ENCODE measurements around the gene PAPOLA. TPM values are rescaled to one million over a fixed set of nuclear protein-coding genes. Genes with fewer than 3 reads are reported as not detected.

PAPOLA gene
- total and polyA plus RNA-seq, 2 of the 4 experiments (the other 2 are of a cell fraction) = 73.8 to 128 TPM

DNA sequence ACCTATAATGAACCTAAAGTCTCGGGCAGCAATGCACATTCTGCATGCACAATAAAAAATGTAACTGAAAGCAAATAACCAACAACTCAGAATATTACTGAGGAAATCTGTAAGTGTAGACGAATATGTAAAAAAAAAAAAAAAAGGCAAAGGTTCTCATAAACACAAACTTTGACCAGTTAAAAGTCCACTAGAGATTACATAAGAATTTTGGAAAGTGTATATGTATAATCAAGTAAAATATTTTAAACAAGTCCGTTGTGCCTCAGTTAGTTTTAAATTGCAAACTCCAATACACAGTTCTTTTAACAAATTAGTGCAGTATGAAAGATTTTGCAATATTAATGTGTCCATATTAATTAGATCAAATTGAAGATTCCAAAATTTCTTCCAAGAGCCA, 35.3 kb upstream of the PAPOLA start:
- ChIA-PET CTCF (no interaction called here), POLR2A (ENCODE audit: unreplicated experiment) (no interaction called here)
- Histone ChIP-seq H4K91ac (ENCODE audit: insufficient read depth, low read depth, low read length) (no peak overlapping the region), H3K27me3 (ENCODE audit: control insufficient read depth, insufficient read depth, low read length) (peaks cover 2% of the 10 kb centered on the region; the same call in 1 of the 2 replicates), H4K5ac (ENCODE audit: low read depth, low read length) (no peak overlapping the region), H3K23ac (ENCODE audit: low read depth, low read length) (no peak overlapping the region), H3K4me1 (ENCODE audit: control insufficient read depth, insufficient read depth, low read length) (no peaks in the 10 kb centered on the region), H3K27ac (ENCODE audit: insufficient read depth, low read length) (no peak overlapping the region), H4K8ac (ENCODE audit: low read depth in 2 of 2, low read length in 2 of 2) (no peak overlapping the region), H3K4ac (ENCODE audit: low read depth, low read length) (no peak overlapping the region), H2AK5ac (ENCODE audit: low read depth, low read length) (no peak overlapping the region), H2BK120ac (ENCODE audit: low read depth, low read length) (no peak overlapping the region), H2BK5ac (ENCODE audit: low read depth, low read length, poor library complexity, severe bottlenecking) (no peak overlapping the region), H3K56ac (ENCODE audit: extremely low read depth, insufficient read depth, low read length) (no peak overlapping the region), H2BK15ac (ENCODE audit: low read depth, low read length) (no peak overlapping the region), H3K9me1 (ENCODE audit: insufficient read depth, low read length) (no peaks in the 10 kb centered on the region), H3K79me1 (ENCODE audit: low read depth in 1 of 2, low read length in 2 of 2) (no peaks in the 10 kb centered on the region), H3K4me3 (ENCODE audit: insufficient read depth, low read depth, low read length) (no peak overlapping the region), H2BK20ac (ENCODE audit: low read depth, low read length) (no peak overlapping the region), H4K20me1 (ENCODE audit: insufficient read depth, low read length) (no peaks in the 10 kb centered on the region), H3K9me3 (ENCODE audit: control insufficient read depth, insufficient read depth, low read length) (no peaks in the 10 kb centered on the region), H2AFZ (replicated peaks; ENCODE audit: low read length, poor library complexity) (no peak overlapping the region), H3K4me2 (ENCODE audit: low read depth, low read length) (no peak overlapping the region), H3K36me3 (ENCODE audit: control insufficient read depth, insufficient read depth, low read length) (no peaks in the 10 kb centered on the region), H3K14ac (replicated peaks; ENCODE audit: low read depth, low read length) (no peak overlapping the region), H2AK9ac (replicated peaks; ENCODE audit: low read depth, low read length, poor library complexity) (no peak overlapping the region), H3K9ac (ENCODE audit: low read depth, low read length) (no peak overlapping the region), H3K18ac (ENCODE audit: low read depth, low read length) (no peak overlapping the region)
- no TSS peak for BruUV-seq (replicated peaks)
- DNase-seq (no peak), ATAC-seq (ENCODE audit: low read depth) (no peak)
- no CpG with 5 or more reads among the region's 3 CpGs for WGBS, 2 experiments (ENCODE audit: extremely low coverage in 2 of 2, insufficient read length in 1 of 2)
- TF ChIP-seq, protein P1, sequence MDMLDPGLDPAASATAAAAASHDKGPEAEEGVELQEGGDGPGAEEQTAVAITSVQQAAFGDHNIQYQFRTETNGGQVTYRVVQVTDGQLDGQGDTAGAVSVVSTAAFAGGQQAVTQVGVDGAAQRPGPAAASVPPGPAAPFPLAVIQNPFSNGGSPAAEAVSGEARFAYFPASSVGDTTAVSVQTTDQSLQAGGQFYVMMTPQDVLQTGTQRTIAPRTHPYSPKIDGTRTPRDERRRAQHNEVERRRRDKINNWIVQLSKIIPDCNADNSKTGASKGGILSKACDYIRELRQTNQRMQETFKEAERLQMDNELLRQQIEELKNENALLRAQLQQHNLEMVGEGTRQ (IDR thresholded peaks at IDR 0.05; ENCODE audit: low read depth, low read length) = no peak
- TF ChIP-seq FOS (IDR thresholded peaks at IDR 0.05; ENCODE audit: low read depth, low read length) (no peak), BHLHE40 (IDR thresholded peaks at IDR 0.05; ENCODE audit: low read depth, low read length) (no peak), CEBPB (IDR thresholded peaks at IDR 0.05; ENCODE audit: low read depth, low read length) (no peak), RAD21 (IDR thresholded peaks at IDR 0.05; ENCODE audit: low read length) (no peak), ELK1 (IDR thresholded peaks at IDR 0.05; ENCODE audit: borderline replicate concordance, low read depth, low read length) (no peak), NFE2L2 (IDR thresholded peaks at IDR 0.05; ENCODE audit: low read depth, low read length) (no peak), POLR2A (IDR thresholded peaks at IDR 0.05; ENCODE audit: low read depth, low read length) (no peak), MXI1 (IDR thresholded peaks at IDR 0.05; ENCODE audit: borderline replicate concordance, low read depth, low read length) (no peak), RFX5 (IDR thresholded peaks at IDR 0.05; ENCODE audit: low read depth, low read length) (no peak), RCOR1 (IDR thresholded peaks at IDR 0.05; ENCODE audit: insufficient replicate concordance, low read length) (no peak)
- TF ChIP-seq, protein P2, sequence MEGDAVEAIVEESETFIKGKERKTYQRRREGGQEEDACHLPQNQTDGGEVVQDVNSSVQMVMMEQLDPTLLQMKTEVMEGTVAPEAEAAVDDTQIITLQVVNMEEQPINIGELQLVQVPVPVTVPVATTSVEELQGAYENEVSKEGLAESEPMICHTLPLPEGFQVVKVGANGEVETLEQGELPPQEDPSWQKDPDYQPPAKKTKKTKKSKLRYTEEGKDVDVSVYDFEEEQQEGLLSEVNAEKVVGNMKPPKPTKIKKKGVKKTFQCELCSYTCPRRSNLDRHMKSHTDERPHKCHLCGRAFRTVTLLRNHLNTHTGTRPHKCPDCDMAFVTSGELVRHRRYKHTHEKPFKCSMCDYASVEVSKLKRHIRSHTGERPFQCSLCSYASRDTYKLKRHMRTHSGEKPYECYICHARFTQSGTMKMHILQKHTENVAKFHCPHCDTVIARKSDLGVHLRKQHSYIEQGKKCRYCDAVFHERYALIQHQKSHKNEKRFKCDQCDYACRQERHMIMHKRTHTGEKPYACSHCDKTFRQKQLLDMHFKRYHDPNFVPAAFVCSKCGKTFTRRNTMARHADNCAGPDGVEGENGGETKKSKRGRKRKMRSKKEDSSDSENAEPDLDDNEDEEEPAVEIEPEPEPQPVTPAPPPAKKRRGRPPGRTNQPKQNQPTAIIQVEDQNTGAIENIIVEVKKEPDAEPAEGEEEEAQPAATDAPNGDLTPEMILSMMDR (conservative IDR thresholded peaks at IDR 0.05; ENCODE audit: low read depth, low read length) = no peak
- dilution Hi-C loops (cut with HindIII; ENCODE audit: low sequenced_read_pairs, unreplicated experiment) = no loop called here
- in situ Hi-C loops (cut with MboI; ENCODE audit: low sequenced_read_pairs) = no loop called here
- intact Hi-C loops (cut with micrococcal nuclease) = no loop called here

All from IMR-90 (cell line).